C4-2B (cell line): ENCODE data around the gene MYH2.

Experiments used
- ZFX ChIP-seq: fragments of 450-650 bp; IDR thresholded peaks from 2 replicates; pipeline ENCODE4 v1.6.1; 2017
- TF ChIP-seq, protein P1 (sequence below): fragments of 450-650 bp; conservative IDR thresholded peaks from 2 replicates; pipeline ENCODE4 v1.5.1; 2017; ENCODE audit warnings: mild to moderate bottlenecking

DNA sequence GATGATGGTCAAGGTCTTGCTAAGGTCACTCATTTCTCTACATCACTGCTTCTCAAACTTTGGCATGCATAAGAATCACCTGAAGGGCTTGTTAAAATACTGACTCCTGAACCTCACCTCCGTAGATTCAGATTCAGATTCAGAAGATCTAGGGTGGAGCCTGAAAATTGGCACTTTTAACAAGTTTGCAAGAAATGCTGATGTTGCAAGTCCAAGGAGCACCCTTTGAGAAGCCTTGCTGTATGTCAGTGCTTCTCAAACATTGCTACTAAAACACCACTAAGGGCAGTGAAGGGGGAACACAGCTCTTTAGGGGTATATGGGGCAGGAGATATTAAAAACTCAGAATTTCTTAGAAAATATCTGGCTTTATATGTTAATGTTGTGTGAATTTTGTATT, 17.4 kb downstream of the MYH2 start:
- TF ChIP-seq, protein P1, sequence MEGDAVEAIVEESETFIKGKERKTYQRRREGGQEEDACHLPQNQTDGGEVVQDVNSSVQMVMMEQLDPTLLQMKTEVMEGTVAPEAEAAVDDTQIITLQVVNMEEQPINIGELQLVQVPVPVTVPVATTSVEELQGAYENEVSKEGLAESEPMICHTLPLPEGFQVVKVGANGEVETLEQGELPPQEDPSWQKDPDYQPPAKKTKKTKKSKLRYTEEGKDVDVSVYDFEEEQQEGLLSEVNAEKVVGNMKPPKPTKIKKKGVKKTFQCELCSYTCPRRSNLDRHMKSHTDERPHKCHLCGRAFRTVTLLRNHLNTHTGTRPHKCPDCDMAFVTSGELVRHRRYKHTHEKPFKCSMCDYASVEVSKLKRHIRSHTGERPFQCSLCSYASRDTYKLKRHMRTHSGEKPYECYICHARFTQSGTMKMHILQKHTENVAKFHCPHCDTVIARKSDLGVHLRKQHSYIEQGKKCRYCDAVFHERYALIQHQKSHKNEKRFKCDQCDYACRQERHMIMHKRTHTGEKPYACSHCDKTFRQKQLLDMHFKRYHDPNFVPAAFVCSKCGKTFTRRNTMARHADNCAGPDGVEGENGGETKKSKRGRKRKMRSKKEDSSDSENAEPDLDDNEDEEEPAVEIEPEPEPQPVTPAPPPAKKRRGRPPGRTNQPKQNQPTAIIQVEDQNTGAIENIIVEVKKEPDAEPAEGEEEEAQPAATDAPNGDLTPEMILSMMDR: no peak
- no peak for TF ChIP-seq ZFX
